Measurements from ENCODE around the gene C1QTNF12. TPM values are rescaled to one million over a fixed set of nuclear protein-coding genes. Genes with fewer than 3 reads are reported as not detected.
A peak's percentile ranks its signal among the peaks of the same experiment; 100 is the strongest.

Gene C1QTNF12
- total RNA-seq, 1 donor from 2014 or later: 2.6 TPM

DNA sequence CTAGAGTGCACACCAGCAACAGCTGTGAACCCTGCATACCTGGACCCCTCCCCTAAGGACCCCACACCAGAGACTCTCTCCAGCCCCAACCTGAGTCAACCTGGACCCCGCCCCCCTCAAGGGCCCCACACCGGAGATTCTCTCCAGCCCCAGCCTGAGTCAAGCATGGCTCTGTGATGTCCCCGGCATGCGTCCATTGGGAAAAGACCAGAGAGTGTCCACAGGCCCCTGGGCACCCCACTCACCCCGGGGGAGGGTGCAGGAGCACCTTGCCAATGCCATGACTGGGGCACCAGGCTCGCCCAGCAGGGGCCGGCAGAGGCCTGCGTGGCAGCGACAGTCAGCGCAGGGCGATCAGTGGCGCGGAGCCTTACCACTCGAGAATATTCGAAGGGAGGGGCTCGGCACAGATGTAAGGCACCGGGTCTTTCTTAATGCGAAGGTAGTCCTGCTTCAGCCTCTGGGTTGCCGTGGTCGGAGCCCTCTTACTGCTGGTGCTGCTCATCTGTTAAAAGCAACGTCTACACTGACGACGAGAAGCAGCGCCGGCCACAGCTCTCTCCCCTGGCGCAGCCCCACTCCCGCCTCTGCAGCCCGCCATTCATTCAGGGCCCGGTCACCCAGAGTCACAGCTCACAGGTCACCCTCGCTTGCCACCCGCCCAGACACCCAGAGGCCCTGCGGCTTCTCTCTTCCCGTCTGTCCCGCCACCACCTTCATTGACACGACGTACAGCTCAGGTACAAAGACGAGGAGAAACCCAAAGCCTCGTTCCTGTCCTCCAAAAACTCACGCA, 21.2 kb upstream of the C1QTNF12 start:
- Histone ChIP-seq H3K27ac (no peak overlapping the region), H3K9me3 (no peaks in the 10 kb centered on the region), H3K4me3 (no peak overlapping the region), H3K27me3 (no peaks in the 10 kb centered on the region), H3K4me1 (peaks cover 29% of the 10 kb centered on the region), H3K36me3 (peaks cover 43% of the 10 kb centered on the region)
- intact Hi-C loops (cut with DNase I): no loop called here
- TF ChIP-seq, protein P1, sequence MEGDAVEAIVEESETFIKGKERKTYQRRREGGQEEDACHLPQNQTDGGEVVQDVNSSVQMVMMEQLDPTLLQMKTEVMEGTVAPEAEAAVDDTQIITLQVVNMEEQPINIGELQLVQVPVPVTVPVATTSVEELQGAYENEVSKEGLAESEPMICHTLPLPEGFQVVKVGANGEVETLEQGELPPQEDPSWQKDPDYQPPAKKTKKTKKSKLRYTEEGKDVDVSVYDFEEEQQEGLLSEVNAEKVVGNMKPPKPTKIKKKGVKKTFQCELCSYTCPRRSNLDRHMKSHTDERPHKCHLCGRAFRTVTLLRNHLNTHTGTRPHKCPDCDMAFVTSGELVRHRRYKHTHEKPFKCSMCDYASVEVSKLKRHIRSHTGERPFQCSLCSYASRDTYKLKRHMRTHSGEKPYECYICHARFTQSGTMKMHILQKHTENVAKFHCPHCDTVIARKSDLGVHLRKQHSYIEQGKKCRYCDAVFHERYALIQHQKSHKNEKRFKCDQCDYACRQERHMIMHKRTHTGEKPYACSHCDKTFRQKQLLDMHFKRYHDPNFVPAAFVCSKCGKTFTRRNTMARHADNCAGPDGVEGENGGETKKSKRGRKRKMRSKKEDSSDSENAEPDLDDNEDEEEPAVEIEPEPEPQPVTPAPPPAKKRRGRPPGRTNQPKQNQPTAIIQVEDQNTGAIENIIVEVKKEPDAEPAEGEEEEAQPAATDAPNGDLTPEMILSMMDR (IDR thresholded peaks at IDR 0.05): no peak
- DNase-seq: no peak
- ATAC-seq: no peak

DNA sequence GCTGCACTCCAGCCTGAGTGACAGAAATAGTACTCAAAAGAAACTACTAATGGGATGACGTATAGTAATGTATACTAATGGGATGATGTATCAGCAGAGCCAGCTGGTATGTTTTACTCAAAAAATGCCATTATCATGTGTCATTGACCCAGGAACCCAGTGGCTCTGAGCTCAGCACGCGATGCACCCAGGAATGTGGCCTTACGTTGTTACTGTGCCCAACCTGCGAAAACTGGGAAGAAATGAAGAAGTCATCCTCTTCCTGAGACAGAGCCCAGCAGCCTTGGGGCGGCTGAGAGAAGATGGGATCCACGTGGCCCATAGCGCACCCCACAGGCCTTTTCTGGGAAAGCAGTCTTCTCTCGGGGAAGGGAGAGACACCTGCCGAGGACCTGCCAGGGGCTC, 18.3 kb upstream of the C1QTNF12 start:
- Histone ChIP-seq H3K4me3 (no peak overlapping the region), H3K27ac (no peak overlapping the region), H3K4me1 (peaks cover 10% of the 10 kb centered on the region), H3K27me3 (no peaks in the 10 kb centered on the region), H3K9me3 (no peaks in the 10 kb centered on the region), H3K36me3 (peaks cover 65% of the 10 kb centered on the region)
- DNase-seq: no peak
- peak; percentile 19 for ATAC-seq
- TF ChIP-seq, protein P1 (IDR thresholded peaks at IDR 0.05): no peak
- intact Hi-C loops (cut with DNase I): no loop called here

DNA sequence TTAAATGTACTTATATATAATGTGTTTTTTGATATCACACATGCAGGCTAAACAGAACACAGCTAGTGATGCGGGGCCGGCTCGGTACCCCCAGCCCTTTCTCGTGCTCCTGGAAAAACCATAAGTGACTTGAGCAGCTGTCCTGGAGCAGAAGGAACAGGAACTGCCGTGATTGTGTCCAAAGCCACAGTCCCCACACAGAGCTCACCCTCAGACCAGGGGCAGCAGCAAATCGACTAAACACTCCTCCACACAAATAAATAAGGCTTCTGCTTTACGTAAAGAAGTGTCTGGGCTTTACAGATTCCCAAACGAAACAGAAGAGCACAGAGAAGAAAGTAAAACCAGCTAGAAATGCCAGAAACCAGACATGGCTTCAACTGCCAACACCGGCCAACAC, 17.5 kb upstream of the C1QTNF12 start:
- no peak for ATAC-seq
- TF ChIP-seq, protein P1 (IDR thresholded peaks at IDR 0.05): no peak
- no peaks in the 10 kb centered on the region for H3K9me3 ChIP-seq
- H3K27me3 ChIP-seq: no peaks in the 10 kb centered on the region
- DNase-seq: no peak
- H3K4me1 ChIP-seq: peaks cover 9% of the 10 kb centered on the region
- intact Hi-C loops (cut with DNase I): no loop called here
- no peak overlapping the region for H3K27ac ChIP-seq
- no peak overlapping the region for H3K4me3 ChIP-seq
- H3K36me3 ChIP-seq: peaks cover 71% of the 10 kb centered on the region

DNA sequence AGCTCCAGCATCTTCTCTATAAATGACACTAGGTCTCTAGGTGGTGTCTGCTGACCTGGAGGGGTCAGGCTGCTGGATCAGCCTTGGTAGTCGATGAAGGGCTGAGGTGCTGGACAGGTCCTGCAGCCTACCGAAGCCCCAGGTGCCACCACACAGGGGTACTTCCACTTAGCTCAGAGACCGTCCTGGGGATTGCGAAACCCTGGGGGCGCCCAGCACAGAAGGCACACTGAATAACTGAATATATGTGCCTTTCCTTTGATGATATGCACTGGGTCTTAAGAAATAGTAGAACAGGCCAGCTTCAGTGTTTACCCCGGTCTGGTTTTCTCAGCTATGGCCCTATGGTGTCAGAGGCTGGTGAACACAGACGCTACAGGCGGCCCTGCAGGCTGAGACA, 16.2 kb upstream of the C1QTNF12 start:
- ATAC-seq (no peak), DNase-seq (no peak)
- Histone ChIP-seq H3K27ac (no peak overlapping the region), H3K4me1 (peaks cover 9% of the 10 kb centered on the region), H3K36me3 (peaks cover 69% of the 10 kb centered on the region), H3K9me3 (no peaks in the 10 kb centered on the region), H3K27me3 (no peaks in the 10 kb centered on the region), H3K4me3 (no peak overlapping the region)
- intact Hi-C loops (cut with DNase I): no loop called here
- TF ChIP-seq, protein P1 (IDR thresholded peaks at IDR 0.05): no peak

DNA sequence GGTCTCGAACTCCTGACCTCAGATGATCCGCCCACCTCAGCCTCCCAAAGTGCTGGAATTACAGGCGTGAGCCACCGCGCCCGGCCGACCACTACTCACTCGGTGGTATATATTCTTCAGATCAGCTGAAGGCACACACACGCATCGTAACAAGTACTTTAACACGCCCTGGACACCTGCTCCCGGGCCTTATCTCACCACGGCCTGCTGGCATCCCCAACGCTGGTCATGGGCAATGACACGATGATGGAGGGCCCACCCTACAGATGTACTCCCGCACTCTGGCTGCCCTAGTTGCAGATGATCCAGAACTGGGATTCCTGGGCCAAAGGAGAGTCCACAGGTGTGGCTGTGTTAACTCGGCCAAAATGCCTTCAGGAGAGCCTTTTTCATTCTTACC, 15.5 kb upstream of the C1QTNF12 start:
- Histone ChIP-seq H3K36me3 (peaks cover 65% of the 10 kb centered on the region), H3K4me1 (peaks cover 9% of the 10 kb centered on the region)
- no peak for ATAC-seq

More for the DNA sequence above, 15.5 kb upstream of the C1QTNF12 start:
- no peak for DNase-seq
- H3K27ac ChIP-seq: no peak overlapping the region
- TF ChIP-seq, protein P1 (IDR thresholded peaks at IDR 0.05): no peak
- H3K9me3 ChIP-seq: no peaks in the 10 kb centered on the region
- no peaks in the 10 kb centered on the region for H3K27me3 ChIP-seq
- intact Hi-C loops (cut with DNase I): no loop called here
- no peak overlapping the region for H3K4me3 ChIP-seq

Measured in upper lobe of right lung (tissue), 1 donor.